Colonic mucosa (tissue), 4 donors: ENCODE data around the gene MAMLD1. TPM values are rescaled to one million over a fixed set of nuclear protein-coding genes. Genes with fewer than 3 reads are reported as not detected.
A peak's percentile ranks its signal among the peaks of the same experiment; 100 is the strongest.

ENCODE experiments used
- DNase-seq: peaks from one replicate; pipeline ENCODE4 v3.0.0-alpha.2; 2020
- H3K27ac ChIP-seq: fragments of 200-600 bp; one replicate; pipeline ENCODE4 v1.8.0; 2021
- H3K27me3 ChIP-seq: fragments of 200-600 bp; one replicate; pipeline ENCODE4 v1.8.0; 2021
- H3K36me3 ChIP-seq: fragments of 200-600 bp; one replicate; pipeline ENCODE4 v1.8.0; 2021
- H3K4me1 ChIP-seq: fragments of 200-600 bp; one replicate; pipeline ENCODE4 v1.8.0; 2021; ENCODE audit warnings: mild to moderate bottlenecking
- H3K4me3 ChIP-seq: fragments of 200-600 bp; one replicate; pipeline ENCODE4 v1.8.0; 2021
- H3K9ac ChIP-seq, 2 donors: one replicate each; pipeline ENCODE4 v1.7.0; 2013; ENCODE audit warnings: control low read depth in 2 of 2, low read depth in 2 of 2, low read length in 2 of 2
- H3K9me3 ChIP-seq: fragments of 200-600 bp; one replicate; pipeline ENCODE4 v1.8.0; 2021
- CTCF ChIP-seq: fragments of 200-600 bp; IDR thresholded peaks from one replicate; pipeline ENCODE4 v1.8.0; 2022; ENCODE audit warnings: antibody characterized with exemption, mild to moderate bottlenecking
- intact Hi-C: fragments of 100-400 bp; cut with DNase I; formaldehyde crosslinking; loops from one replicate; pipeline ENCODE4 v1.14.1; 2022
- total RNA-seq, 2 donors: library from RNA; stranded (reverse); fragmentation: NEBNext Ultra II Directional in 1 of 2; extraction: Animal tissue kit (Norgen Biotek cat#: 25700) in 1 of 2; gene quantifications; one replicate each; pipeline ENCODE4 v1.2.1, GENCODE V29; 2021
- donor health status: healthy.
- donor health status: DM: no; HTN: no; CAD: no.
- donor health status: DM: no; HTN: no; CAD: no.

Gene MAMLD1
- total RNA-seq, 2 donors from 2014 or later, result 0.49 to 0.93 TPM

- intact Hi-C loops, result loop anchor here (5.0 kb wide), 1 partner anchor 516 kb away; no protein-coding TSS in a partner anchor
- DNase-seq, result no peak
- Histone ChIP-seq H3K9me3 (no peaks in the 10 kb centered on the region), H3K9ac (no peak overlapping the region), H3K36me3 (no peaks in the 10 kb centered on the region), H3K4me3 (no peak overlapping the region), H3K27me3 (no peaks in the 10 kb centered on the region), H3K4me1 (no peaks in the 10 kb centered on the region), H3K27ac (no peak overlapping the region)
- no peak for TF ChIP-seq CTCF
Measured at GRCh38 chrX:150483356-150483985, 120.4 kb downstream of the MAMLD1 start.

GRCh38 chrX:150486011-150486410, 122.9 kb downstream of the MAMLD1 start:
- no peaks in the 10 kb centered on the region for H3K36me3 ChIP-seq
- H3K27ac ChIP-seq, result no peak overlapping the region
- H3K9ac ChIP-seq, result no peak overlapping the region
- peak; percentile 52 for TF ChIP-seq CTCF
- intact Hi-C loops, result no loop called here
- no peaks in the 10 kb centered on the region for H3K27me3 ChIP-seq
- H3K4me1 ChIP-seq, result no peaks in the 10 kb centered on the region
- H3K4me3 ChIP-seq, result no peak overlapping the region
- DNase-seq, result peak; percentile 46
- no peaks in the 10 kb centered on the region for H3K9me3 ChIP-seq

GRCh38 chrX:150487369-150488094, 124.4 kb downstream of the MAMLD1 start:
- H3K27ac ChIP-seq, result no peak overlapping the region
- intact Hi-C loops, result no loop called here
- H3K9ac ChIP-seq, result no peak overlapping the region
- H3K36me3 ChIP-seq, result no peaks in the 10 kb centered on the region
- no peaks in the 10 kb centered on the region for H3K9me3 ChIP-seq
- no peaks in the 10 kb centered on the region for H3K27me3 ChIP-seq
- no peak for TF ChIP-seq CTCF
- no peak for DNase-seq
- no peak overlapping the region for H3K4me3 ChIP-seq
- H3K4me1 ChIP-seq, result no peaks in the 10 kb centered on the region

GRCh38 chrX:150489359-150490015, 126.4 kb downstream of the MAMLD1 start:
- TF ChIP-seq CTCF, result no peak
- DNase-seq, result no peak

GRCh38 chrX:150495496-150495895, 132.4 kb downstream of the MAMLD1 start:
- H3K9ac ChIP-seq, result no peak overlapping the region
- H3K4me1 ChIP-seq, result no peaks in the 10 kb centered on the region
- H3K27me3 ChIP-seq, result no peaks in the 10 kb centered on the region
- no peaks in the 10 kb centered on the region for H3K9me3 ChIP-seq
- no peaks in the 10 kb centered on the region for H3K36me3 ChIP-seq
- intact Hi-C loops, result no loop called here
- no peak overlapping the region for H3K27ac ChIP-seq
- TF ChIP-seq CTCF, result no peak
- DNase-seq, result no peak
- no peak overlapping the region for H3K4me3 ChIP-seq

More at GRCh38 chrX:150489359-150490015, 126.4 kb downstream of the MAMLD1 start:
- no peaks in the 10 kb centered on the region for H3K4me1 ChIP-seq
- H3K27ac ChIP-seq, result no peak overlapping the region
- H3K36me3 ChIP-seq, result no peaks in the 10 kb centered on the region
- H3K4me3 ChIP-seq, result no peak overlapping the region
- H3K9ac ChIP-seq, result no peak overlapping the region
- intact Hi-C loops, result no loop called here
- no peaks in the 10 kb centered on the region for H3K27me3 ChIP-seq
- no peaks in the 10 kb centered on the region for H3K9me3 ChIP-seq
